ENCODE results near the gene LCN6.

LCN6 gene

GRCh38 chr9:136700304-136700703 is 48.0 kb downstream of the LCN6 start:
- TF ChIP-seq SUZ12 (IDR thresholded peaks at IDR 0.05) (no peak), NFRKB (IDR thresholded peaks at IDR 0.05) (no peak), ELF4 (IDR thresholded peaks at IDR 0.05) (no peak), LEF1 (IDR thresholded peaks at IDR 0.05; ENCODE audit: borderline replicate concordance) (no peak), BHLHE40 (IDR thresholded peaks at IDR 0.05; ENCODE audit: borderline replicate concordance) (no peak), TARDBP (IDR thresholded peaks at IDR 0.05) (no peak), FOXK2 (IDR thresholded peaks at IDR 0.05) (no peak), CTBP1 (IDR thresholded peaks at IDR 0.05; ENCODE audit: borderline replicate concordance) (no peak), FOXM1 (IDR thresholded peaks at IDR 0.05; ENCODE audit: borderline replicate concordance) (no peak), FOXA1 (IDR thresholded peaks at IDR 0.05) (no peak), ZNF384 (IDR thresholded peaks at IDR 0.05) (no peak), HDGF (IDR thresholded peaks at IDR 0.05; ENCODE audit: borderline replicate concordance) (no peak), ARNT (IDR thresholded peaks at IDR 0.05) (no peak), L3MBTL2 (conservative IDR thresholded peaks at IDR 0.05) (no peak), SP1 (IDR thresholded peaks at IDR 0.05) (no peak)
- TF ChIP-seq, protein P1, sequence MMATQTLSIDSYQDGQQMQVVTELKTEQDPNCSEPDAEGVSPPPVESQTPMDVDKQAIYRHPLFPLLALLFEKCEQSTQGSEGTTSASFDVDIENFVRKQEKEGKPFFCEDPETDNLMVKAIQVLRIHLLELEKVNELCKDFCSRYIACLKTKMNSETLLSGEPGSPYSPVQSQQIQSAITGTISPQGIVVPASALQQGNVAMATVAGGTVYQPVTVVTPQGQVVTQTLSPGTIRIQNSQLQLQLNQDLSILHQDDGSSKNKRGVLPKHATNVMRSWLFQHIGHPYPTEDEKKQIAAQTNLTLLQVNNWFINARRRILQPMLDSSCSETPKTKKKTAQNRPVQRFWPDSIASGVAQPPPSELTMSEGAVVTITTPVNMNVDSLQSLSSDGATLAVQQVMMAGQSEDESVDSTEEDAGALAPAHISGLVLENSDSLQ (IDR thresholded peaks at IDR 0.05), result no peak
- DNase-seq (ENCODE audit: extremely low spot score), result no peak
- CTCF ChIA-PET, result no interaction called here
- POLR2A ChIA-PET, result no interaction called here

GRCh38 chr9:136698635-136699246 is 49.6 kb downstream of the LCN6 start:
- ChIA-PET CTCF (no interaction called here), POLR2A (interaction anchor here (1.0 kb wide), 1 partner anchor 29 kb away, joined by 3 read pairs; no protein-coding TSS in a partner anchor)
- TF ChIP-seq ELF4 (IDR thresholded peaks at IDR 0.05), result no peak
- no peak for TF ChIP-seq ARNT (IDR thresholded peaks at IDR 0.05)
- TF ChIP-seq FOXA1 (IDR thresholded peaks at IDR 0.05), result no peak
- no peak for TF ChIP-seq HDGF (IDR thresholded peaks at IDR 0.05; ENCODE audit: borderline replicate concordance)
- TF ChIP-seq, protein P1 (IDR thresholded peaks at IDR 0.05), result no peak
- no peak for TF ChIP-seq SP1 (IDR thresholded peaks at IDR 0.05)
- TF ChIP-seq TARDBP (IDR thresholded peaks at IDR 0.05), result no peak
- no peak for DNase-seq (ENCODE audit: extremely low spot score)

DNA sequence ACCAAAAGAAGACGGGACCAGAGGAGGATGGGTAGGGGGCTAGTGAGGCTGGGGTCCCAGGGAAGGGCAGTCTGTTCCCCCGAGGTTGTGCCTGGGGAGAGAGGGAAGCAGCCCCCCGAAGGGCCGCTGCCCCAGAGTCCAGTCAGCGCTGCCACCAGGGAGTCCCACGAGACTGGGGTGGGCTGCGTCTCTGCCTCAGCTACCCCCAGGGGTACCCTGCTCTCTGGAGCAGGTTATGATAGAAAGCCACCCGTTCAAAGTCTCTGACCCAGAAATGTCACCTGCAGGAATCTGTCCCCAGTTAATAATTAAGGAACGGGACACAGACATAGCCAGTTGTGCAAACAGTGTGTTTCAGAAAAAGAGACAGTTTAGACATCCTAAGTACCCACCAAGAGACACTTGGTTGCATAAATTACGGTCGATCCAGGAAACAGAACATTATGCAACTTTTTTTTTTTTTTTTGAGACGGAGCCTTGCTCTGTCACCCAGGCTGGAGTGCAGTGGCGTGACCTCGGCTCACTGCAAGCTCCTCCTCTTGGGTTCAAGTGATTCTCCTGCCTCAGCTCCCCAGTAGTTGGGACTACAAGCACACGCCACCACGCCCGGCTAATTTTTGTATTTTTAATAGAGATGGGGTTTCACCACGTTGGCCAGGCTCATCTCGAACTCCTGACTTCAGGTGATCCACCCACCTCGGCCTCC is 50.4 kb downstream of the LCN6 start:
- TF ChIP-seq CTBP1 (IDR thresholded peaks at IDR 0.05; ENCODE audit: borderline replicate concordance), result no peak
- TF ChIP-seq, protein P1 (IDR thresholded peaks at IDR 0.05), result no peak
- no peak for TF ChIP-seq ELF4 (IDR thresholded peaks at IDR 0.05)
- TF ChIP-seq HDGF (IDR thresholded peaks at IDR 0.05; ENCODE audit: borderline replicate concordance), result no peak
- TF ChIP-seq SP1 (IDR thresholded peaks at IDR 0.05), result no peak
- no peak for TF ChIP-seq BHLHE40 (IDR thresholded peaks at IDR 0.05; ENCODE audit: borderline replicate concordance)
- no peak for TF ChIP-seq L3MBTL2 (conservative IDR thresholded peaks at IDR 0.05)
- no peak for TF ChIP-seq NFRKB (IDR thresholded peaks at IDR 0.05)
- TF ChIP-seq TARDBP (IDR thresholded peaks at IDR 0.05), result no peak
- TF ChIP-seq FOXK2 (IDR thresholded peaks at IDR 0.05), result no peak
- no peak for TF ChIP-seq FOXM1 (IDR thresholded peaks at IDR 0.05; ENCODE audit: borderline replicate concordance)
- TF ChIP-seq FOXA1 (IDR thresholded peaks at IDR 0.05), result no peak
- ChIA-PET POLR2A (no interaction called here), CTCF (no interaction called here)
- DNase-seq (ENCODE audit: extremely low spot score), result no peak

DNA sequence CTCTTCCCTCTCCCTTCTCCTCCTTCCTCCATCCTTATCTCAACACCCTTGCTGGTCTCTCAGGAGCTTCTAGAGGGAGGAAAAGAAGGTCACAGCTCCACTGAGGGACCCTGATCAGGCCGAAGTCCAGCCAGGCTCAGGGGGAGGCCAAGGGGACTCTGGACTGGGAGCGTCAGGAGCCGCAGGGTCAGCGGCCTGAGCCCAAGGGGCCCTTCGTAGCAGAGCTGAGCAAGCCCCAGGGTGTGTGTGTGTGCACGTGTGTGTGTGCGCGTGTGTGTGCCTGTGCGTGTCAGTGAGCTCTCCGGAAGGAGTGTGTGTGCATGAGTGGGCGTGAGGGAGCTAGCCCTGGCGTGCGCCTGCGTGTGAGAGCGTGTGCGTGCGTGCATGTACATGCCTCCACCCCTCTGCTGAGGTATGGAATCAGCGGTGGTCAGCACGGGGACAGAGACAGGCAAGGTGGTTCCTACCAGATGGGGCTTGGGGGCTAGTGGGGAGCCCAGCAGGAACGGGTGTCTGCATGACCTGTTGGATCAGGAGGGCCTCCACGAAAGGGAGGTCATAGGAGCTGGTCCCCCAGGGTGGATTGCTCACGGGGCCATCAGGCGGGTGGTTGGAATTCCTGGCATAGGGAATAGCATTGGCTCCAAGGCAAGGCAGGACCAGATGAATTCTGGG is 51.0 kb downstream of the LCN6 start:
- DNase-seq (ENCODE audit: extremely low spot score), result no peak
- CTCF ChIA-PET, result no interaction called here
- POLR2A ChIA-PET, result no interaction called here
- TF ChIP-seq ARNT (IDR thresholded peaks at IDR 0.05) (no peak), FOXM1 (IDR thresholded peaks at IDR 0.05; ENCODE audit: borderline replicate concordance) (no peak), FOXK2 (IDR thresholded peaks at IDR 0.05) (no peak), NFRKB (IDR thresholded peaks at IDR 0.05) (no peak), CTBP1 (IDR thresholded peaks at IDR 0.05; ENCODE audit: borderline replicate concordance) (no peak), ELF4 (IDR thresholded peaks at IDR 0.05) (no peak), BHLHE40 (IDR thresholded peaks at IDR 0.05; ENCODE audit: borderline replicate concordance) (no peak), L3MBTL2 (conservative IDR thresholded peaks at IDR 0.05) (no peak)

DNA sequence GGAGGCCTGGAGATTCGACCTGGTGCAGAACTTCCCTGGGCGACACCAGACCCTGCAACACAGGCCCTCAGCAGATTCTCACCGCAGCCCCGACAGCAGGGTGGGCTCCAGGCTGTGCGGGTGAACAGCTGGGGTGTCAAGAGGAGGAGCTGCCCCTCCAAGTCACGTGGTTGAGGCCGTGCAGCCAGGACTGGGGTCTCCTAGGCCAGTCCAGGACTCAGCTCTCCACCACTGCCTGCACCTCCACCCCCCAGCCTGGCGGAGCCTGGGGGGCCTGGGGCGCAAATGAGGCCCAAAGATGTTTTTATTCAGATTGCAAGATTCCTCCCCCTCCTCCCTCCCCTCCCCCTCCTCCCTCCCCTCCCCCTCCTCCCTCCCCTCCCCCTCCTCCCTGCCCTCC is 51.8 kb downstream of the LCN6 start:
- POLR2A ChIA-PET, result no interaction called here
- TF ChIP-seq L3MBTL2 (conservative IDR thresholded peaks at IDR 0.05), result no peak
- no peak for TF ChIP-seq FOXK2 (IDR thresholded peaks at IDR 0.05)
- TF ChIP-seq LEF1 (IDR thresholded peaks at IDR 0.05; ENCODE audit: borderline replicate concordance), result no peak
- TF ChIP-seq ZNF384 (IDR thresholded peaks at IDR 0.05), result no peak
- TF ChIP-seq, protein P1 (IDR thresholded peaks at IDR 0.05), result no peak
- no peak for TF ChIP-seq ARNT (IDR thresholded peaks at IDR 0.05)
- no peak for TF ChIP-seq BHLHE40 (IDR thresholded peaks at IDR 0.05; ENCODE audit: borderline replicate concordance)
- no peak for TF ChIP-seq FOXM1 (IDR thresholded peaks at IDR 0.05; ENCODE audit: borderline replicate concordance)
- TF ChIP-seq TARDBP (IDR thresholded peaks at IDR 0.05), result no peak
- TF ChIP-seq FOXA1 (IDR thresholded peaks at IDR 0.05), result no peak
- DNase-seq (ENCODE audit: extremely low spot score), result no peak
- CTCF ChIA-PET, result no interaction called here
